ENCODE data around the gene MRPL14. TPM values are rescaled to one million over a fixed set of nuclear protein-coding genes. Genes with fewer than 3 reads are reported as not detected.

The MRPL14 gene
- total and polyA plus RNA-seq, 9 of the 15 experiments (the other 6 are each of a cell fraction or from before 2014, with no cell fraction given): 126 to 424 (median 165) TPM

GRCh38 chr6:44105993-44106740, 21.1 kb downstream of the MRPL14 start:
- peaks cover 0 to 6% of the 10 kb centered on the region in 2 experiments; a peak in 2 of 5 replicates for H3K4me1 ChIP-seq (replicated peaks in 1 of 2; ENCODE audit: control insufficient read depth in 2 of 2, insufficient read depth in 2 of 2, low read length in 2 of 2)
- peaks cover 94% of the 10 kb centered on the region for H3K36me3 ChIP-seq (ENCODE audit: control insufficient read depth, insufficient read depth, low read length)
- POLR2A ChIA-PET: interaction anchor here (0.7 to 2.9 kb wide), 6 partner anchors 10 to 168 kb away, joined by 3 to 17 read pairs (median 3); no protein-coding TSS in a partner anchor

More at GRCh38 chr6:44105993-44106740, 21.1 kb downstream of the MRPL14 start:
- H2AFZ ChIP-seq (ENCODE audit: low read depth, low read length): no peak overlapping the region
- in situ Hi-C loops (cut with MboI): no loop called here
- H4K20me1 ChIP-seq (replicated peaks; ENCODE audit: control insufficient read depth, insufficient read depth, low read length): peaks cover 4% of the 10 kb centered on the region; the same call in 1 of the 2 replicates
- DNase-seq (ENCODE audit: extremely low read depth in 1 of 4, low spot score in 3 of 4): no peak
- no peak for ATAC-seq
- TF ChIP-seq OTX1 (CRISPR knock-in tag; IDR thresholded peaks at IDR 0.05) (no peak), TCFL5 (CRISPR knock-in tag; conservative IDR thresholded peaks at IDR 0.05) (no peak), ZNF143 (CRISPR knock-in tag; IDR thresholded peaks at IDR 0.05) (no peak), ZNF707 (CRISPR knock-in tag; conservative IDR thresholded peaks at IDR 0.05) (no peak), CREBBP (IDR thresholded peaks at IDR 0.05; ENCODE audit: low read depth, low read length) (no peak), ZNF384 (IDR thresholded peaks at IDR 0.05; ENCODE audit: low read depth, low read length) (no peak), LEF1 (IDR thresholded peaks at IDR 0.05) (no peak), MXI1 (IDR thresholded peaks at IDR 0.05; ENCODE audit: low read depth, low read length) (no peak), NCOA6 (IDR thresholded peaks at IDR 0.05) (no peak), FOXK1 (CRISPR knock-in tag; IDR thresholded peaks at IDR 0.05; ENCODE audit: borderline replicate concordance) (no peak), NCOA1 (IDR thresholded peaks at IDR 0.05; ENCODE audit: low read depth) (no peak), CBFA2T3 (IDR thresholded peaks at IDR 0.05) (no peak), E2F1 (CRISPR knock-in tag; IDR thresholded peaks at IDR 0.05) (no peak)
- no peak overlapping the region for H3K4me3 ChIP-seq
- peaks cover 36% of the 10 kb centered on the region for H3K79me2 ChIP-seq (ENCODE audit: control insufficient read depth, insufficient read depth, low read length)
- TSS peak; percentile 6 for BruUV-seq (replicated peaks)
- H3K27ac ChIP-seq (ENCODE audit: extremely low read depth, low read depth, low read length): no peak overlapping the region
- CTCF ChIA-PET (ENCODE audit: low intra/inter-chr PET ratio): no interaction called here
- intact Hi-C loops (cut with micrococcal nuclease): no loop called here
- no peak for FAIRE-seq
- H3K9me3 ChIP-seq (replicated peaks; ENCODE audit: control insufficient read depth, insufficient read depth, low read depth, low read length): no peaks in the 10 kb centered on the region
- H3K27me3 ChIP-seq (ENCODE audit: control insufficient read depth in 2 of 2, insufficient read depth in 2 of 2, low read length in 2 of 2): no peaks in the 10 kb centered on the region
- H3K9me1 ChIP-seq (ENCODE audit: control insufficient read depth, insufficient read depth, low read length): no peaks in the 10 kb centered on the region
- peak overlapping the region in 1 of 2 experiments; percentile 60; a peak in 1 of 4 replicates for H3K9ac ChIP-seq (ENCODE audit: insufficient read depth in 1 of 2, low read depth in 2 of 2, low read length in 2 of 2)
- H3K4me2 ChIP-seq (ENCODE audit: insufficient read depth, low read length): no peak overlapping the region
- WGBS (ENCODE audit: insufficient coverage, low coverage, missing lambda C conversion rate): 80% methylated on average over 3 of the region's 3 CpGs

All from K562 (cell line).